Activated CD8-positive, alpha-beta memory T cell treated with anti-CD3 and anti-CD28 coated beads for 48 hours (primary cell): ENCODE results near the gene GLRB.
"Not testable (repeated sequence)": the region's sequence is repeated elsewhere in the genome, so short reads cannot be mapped to it uniquely, and the experiment has no call there.

Experiments
- DNase-seq, 3 experiments: peaks; one replicate each; pipeline ENCODE4 v3.0.0-alpha.2; 2020; ENCODE audit warnings: low read depth in 2 of 3, low spot score in 2 of 3

The GLRB gene

GRCh38 chr4:157075811-157076577, at the start of gene GLRB:
Gene GLRB (plus strand): TSS chr4:157076150. CDS start chr4:157078025, 1,875 bp downstream.
- no peak for DNase-seq

- DNase-seq, result no peak
Measured at GRCh38 chr4:157035471-157035870, 40.5 kb upstream of the GLRB start.

- no peak for DNase-seq
Measured at GRCh38 chr4:157040405-157040804, 35.5 kb upstream of the GLRB start.

- DNase-seq, result no peak
Measured at GRCh38 chr4:157043131-157043530, 32.8 kb upstream of the GLRB start.

- no peak for DNase-seq
Measured at GRCh38 chr4:157045507-157046127, 30.3 kb upstream of the GLRB start.

- DNase-seq, result no peak
Measured at GRCh38 chr4:157048248-157048647, 27.7 kb upstream of the GLRB start.

- DNase-seq, result no peak
Measured at GRCh38 chr4:157050561-157050960, 25.4 kb upstream of the GLRB start.

GRCh38 chr4:157052429-157053040, 23.4 kb upstream of the GLRB start:
- DNase-seq, result no peak

GRCh38 chr4:157057218-157057617, 18.7 kb upstream of the GLRB start:
- DNase-seq, result no peak

- not testable (repeated sequence) for DNase-seq
Measured at GRCh38 chr4:157058899-157059298, 17.1 kb upstream of the GLRB start.

GRCh38 chr4:157072002-157072401, 3.9 kb upstream of the GLRB start:
- DNase-seq, result no peak

- DNase-seq, result no peak
Measured at GRCh38 chr4:157075401-157075800, 549 bp upstream of the GLRB start.

- no peak for DNase-seq
Measured at GRCh38 chr4:157076578-157076947, 613 bp downstream of the GLRB start.

GRCh38 chr4:157079441-157079840, 3.5 kb downstream of the GLRB start:
- DNase-seq, result no peak

- no peak for DNase-seq
Measured at GRCh38 chr4:157080605-157081004, 4.7 kb downstream of the GLRB start.

- no peak for DNase-seq
Measured at GRCh38 chr4:157095716-157096115, 19.8 kb downstream of the GLRB start.

- no peak for DNase-seq
Measured at GRCh38 chr4:157096439-157096838, 20.5 kb downstream of the GLRB start.

GRCh38 chr4:157099506-157099905, 23.6 kb downstream of the GLRB start:
- DNase-seq, result no peak

- DNase-seq, result no peak
Measured at GRCh38 chr4:157104541-157104940, 28.6 kb downstream of the GLRB start.

- no peak for DNase-seq
Measured at GRCh38 chr4:157114671-157115070, 38.7 kb downstream of the GLRB start.

GRCh38 chr4:157115613-157116335, 39.8 kb downstream of the GLRB start:
- no peak for DNase-seq

- no peak for DNase-seq
Measured at GRCh38 chr4:157121401-157121800, 45.5 kb downstream of the GLRB start.
